ENCODE data around the gene SMIM36.

DNA sequence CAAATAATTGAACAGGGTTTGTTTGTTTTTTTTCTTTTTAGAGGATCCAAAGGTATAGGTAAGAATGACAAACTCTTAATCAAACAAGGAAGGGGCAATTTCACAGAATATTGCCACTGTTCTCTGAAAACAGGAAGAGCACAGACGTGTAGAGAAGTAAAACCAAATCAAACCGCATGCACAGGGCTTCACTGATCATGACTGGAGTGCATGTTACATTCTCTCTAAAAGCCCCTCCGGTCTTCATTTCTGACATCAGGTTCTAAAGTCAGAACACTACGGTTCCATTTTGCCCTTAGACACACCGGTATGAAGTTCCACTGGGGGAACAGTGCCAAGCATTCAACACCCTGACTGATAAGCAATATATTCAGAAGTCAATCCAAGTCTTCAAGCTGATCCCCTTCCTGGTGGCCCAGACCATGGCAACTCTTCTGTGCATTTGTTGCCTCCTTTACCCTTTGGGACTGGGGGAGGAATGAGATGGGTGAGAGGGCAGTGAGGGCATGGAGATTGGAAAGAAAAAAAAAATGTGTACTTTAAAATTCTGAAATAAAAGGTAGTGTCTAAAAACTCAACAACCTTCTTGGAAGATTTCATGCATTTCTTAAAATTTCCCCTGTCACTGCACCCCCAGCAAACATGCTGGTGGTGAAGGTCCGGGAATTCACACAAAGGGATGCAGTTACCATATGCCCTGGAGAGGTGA lies 91.0 kb downstream of the SMIM36 start:
- TF ChIP-seq, protein P1, sequence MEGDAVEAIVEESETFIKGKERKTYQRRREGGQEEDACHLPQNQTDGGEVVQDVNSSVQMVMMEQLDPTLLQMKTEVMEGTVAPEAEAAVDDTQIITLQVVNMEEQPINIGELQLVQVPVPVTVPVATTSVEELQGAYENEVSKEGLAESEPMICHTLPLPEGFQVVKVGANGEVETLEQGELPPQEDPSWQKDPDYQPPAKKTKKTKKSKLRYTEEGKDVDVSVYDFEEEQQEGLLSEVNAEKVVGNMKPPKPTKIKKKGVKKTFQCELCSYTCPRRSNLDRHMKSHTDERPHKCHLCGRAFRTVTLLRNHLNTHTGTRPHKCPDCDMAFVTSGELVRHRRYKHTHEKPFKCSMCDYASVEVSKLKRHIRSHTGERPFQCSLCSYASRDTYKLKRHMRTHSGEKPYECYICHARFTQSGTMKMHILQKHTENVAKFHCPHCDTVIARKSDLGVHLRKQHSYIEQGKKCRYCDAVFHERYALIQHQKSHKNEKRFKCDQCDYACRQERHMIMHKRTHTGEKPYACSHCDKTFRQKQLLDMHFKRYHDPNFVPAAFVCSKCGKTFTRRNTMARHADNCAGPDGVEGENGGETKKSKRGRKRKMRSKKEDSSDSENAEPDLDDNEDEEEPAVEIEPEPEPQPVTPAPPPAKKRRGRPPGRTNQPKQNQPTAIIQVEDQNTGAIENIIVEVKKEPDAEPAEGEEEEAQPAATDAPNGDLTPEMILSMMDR (IDR thresholded peaks at IDR 0.05): no peak
- no peak for TF ChIP-seq POLR2AphosphoS5 (IDR thresholded peaks at IDR 0.05)
